Stimulated activated CD4-positive, alpha-beta T cell treated with anti-CD3 and anti-CD28 coated beads, Interleukin-12 subunit alpha, Interleukin-12 subunit beta, amount 100 ng/mL, for 24 hours (primary cell): ENCODE measurements around the gene ZBBX.

Experiments used
- DNase-seq, 2 experiments: peaks; one replicate each; pipeline ENCODE4 v3.0.0-alpha.2; 2020; ENCODE audit warnings: low read depth in 2 of 2

The ZBBX gene

GRCh38 chr3:167305340-167305890 lies 74.7 kb downstream of the ZBBX start:
- no peak for DNase-seq

GRCh38 chr3:167304077-167304476 lies 76.0 kb downstream of the ZBBX start:
- DNase-seq = no peak

GRCh38 chr3:167302678-167303077 lies 77.4 kb downstream of the ZBBX start:
- no peak for DNase-seq

- no peak for DNase-seq
These were observed 79.9 kb downstream of the ZBBX start for GRCh38 chr3:167300207-167300606.

GRCh38 chr3:167289435-167289834 lies 90.7 kb downstream of the ZBBX start:
- DNase-seq = no peak

GRCh38 chr3:167288737-167289136 lies 91.4 kb downstream of the ZBBX start:
- DNase-seq = no peak

GRCh38 chr3:167287308-167287707 lies 92.8 kb downstream of the ZBBX start:
- no peak for DNase-seq

GRCh38 chr3:167274141-167274874 lies 105.8 kb downstream of the ZBBX start:
- DNase-seq = no peak

GRCh38 chr3:167253037-167253436 lies 127.1 kb downstream of the ZBBX start:
- DNase-seq = no peak

- no peak for DNase-seq
These were observed 128.4 kb downstream of the ZBBX start for GRCh38 chr3:167251678-167252077.

- no peak for DNase-seq
These were observed 133.8 kb downstream of the ZBBX start for GRCh38 chr3:167246252-167246651.

- DNase-seq = no peak
These were observed 138.8 kb downstream of the ZBBX start for GRCh38 chr3:167241048-167241845.

GRCh38 chr3:167228135-167228534 lies 152.0 kb downstream of the ZBBX start:
- DNase-seq = no peak

- no peak for DNase-seq
These were observed 154.3 kb downstream of the ZBBX start for GRCh38 chr3:167225821-167226220.

GRCh38 chr3:167209011-167209410 lies 171.1 kb downstream of the ZBBX start:
- DNase-seq = no peak

GRCh38 chr3:167203062-167203461 lies 177.0 kb downstream of the ZBBX start:
- DNase-seq = no peak

- no peak for DNase-seq
These were observed 181.0 kb downstream of the ZBBX start for GRCh38 chr3:167198949-167199600.
